CD4-positive, alpha-beta T cell treated with Interleukin-17A for 1 hour (primary cell): ENCODE data around the gene SEMA3F.

ENCODE experiments used
- DNase-seq: peaks from one replicate; pipeline ENCODE4 v3.0.0-alpha.2; 2020

SEMA3F gene

GRCh38 chr3:50132421-50133282 is 22.5 kb upstream of the SEMA3F start:
- DNase-seq, result no peak

GRCh38 chr3:50133283-50133615 is 21.9 kb upstream of the SEMA3F start:
- DNase-seq, result no peak

GRCh38 chr3:50134367-50134766 is 20.8 kb upstream of the SEMA3F start:
- DNase-seq, result no peak

- DNase-seq, result no peak
Measured at GRCh38 chr3:50135964-50136363, 19.2 kb upstream of the SEMA3F start.

DNA sequence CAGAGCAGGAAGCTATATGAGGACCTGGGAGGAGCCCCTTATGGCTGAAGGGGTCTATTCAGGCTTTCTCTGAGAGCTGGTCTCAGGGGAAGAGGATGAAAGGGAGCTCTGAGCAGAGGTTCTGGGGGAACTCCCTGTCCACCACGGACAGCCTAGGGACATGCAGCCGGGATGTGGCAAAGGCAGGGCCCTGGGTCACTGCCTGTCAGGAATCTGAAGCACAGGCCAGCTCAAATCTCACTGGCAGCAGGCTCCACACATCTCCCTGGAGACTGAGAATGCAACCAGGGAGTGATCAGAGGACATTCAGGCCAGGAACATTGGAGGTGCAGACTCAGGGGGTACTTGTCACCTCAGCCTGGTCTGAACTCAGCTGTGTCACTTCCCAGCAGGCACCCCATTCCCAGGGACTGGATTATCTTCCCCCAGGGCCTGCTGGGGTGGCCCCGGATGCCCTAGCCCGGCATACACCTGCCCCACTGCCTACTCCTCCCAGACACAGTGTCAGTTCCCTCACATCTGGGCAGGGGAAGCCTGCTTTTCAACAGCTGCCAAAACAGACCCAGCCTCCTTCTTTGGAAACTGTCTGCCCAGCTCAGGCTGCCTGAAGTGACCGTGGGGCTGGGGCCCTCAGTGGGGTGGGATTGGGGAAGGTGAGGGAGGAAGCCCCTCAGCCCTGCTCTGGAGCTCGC is 18.3 kb upstream of the SEMA3F start:
- DNase-seq, result no peak

GRCh38 chr3:50137531-50137930 is 17.6 kb upstream of the SEMA3F start:
- DNase-seq, result no peak

- no peak for DNase-seq
Measured at GRCh38 chr3:50138266-50139200, 16.6 kb upstream of the SEMA3F start.

DNA sequence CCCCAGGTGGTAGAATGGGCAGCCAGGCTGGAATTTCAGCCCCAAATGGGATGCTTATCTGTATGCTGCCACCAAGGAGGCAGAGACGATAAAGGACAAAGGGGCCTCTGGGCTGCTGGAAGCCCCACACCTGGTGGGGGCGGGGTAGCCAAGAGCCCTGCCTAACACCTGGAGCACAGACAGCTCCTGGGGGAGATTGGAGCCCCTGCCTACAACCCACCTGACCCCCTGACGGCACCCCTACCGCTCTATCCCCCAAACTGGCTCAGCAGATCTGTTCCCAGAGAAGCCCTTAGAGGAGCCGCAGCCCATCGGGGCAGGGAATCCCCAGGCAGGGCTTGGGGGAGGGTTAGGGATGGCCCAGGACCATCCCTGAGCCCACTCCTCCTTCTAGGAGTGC is 15.8 kb upstream of the SEMA3F start:
- no peak for DNase-seq

- no peak for DNase-seq
Measured at GRCh38 chr3:50139718-50140423, 15.3 kb upstream of the SEMA3F start.

GRCh38 chr3:50140990-50141389 is 14.1 kb upstream of the SEMA3F start:
- no peak for DNase-seq

DNA sequence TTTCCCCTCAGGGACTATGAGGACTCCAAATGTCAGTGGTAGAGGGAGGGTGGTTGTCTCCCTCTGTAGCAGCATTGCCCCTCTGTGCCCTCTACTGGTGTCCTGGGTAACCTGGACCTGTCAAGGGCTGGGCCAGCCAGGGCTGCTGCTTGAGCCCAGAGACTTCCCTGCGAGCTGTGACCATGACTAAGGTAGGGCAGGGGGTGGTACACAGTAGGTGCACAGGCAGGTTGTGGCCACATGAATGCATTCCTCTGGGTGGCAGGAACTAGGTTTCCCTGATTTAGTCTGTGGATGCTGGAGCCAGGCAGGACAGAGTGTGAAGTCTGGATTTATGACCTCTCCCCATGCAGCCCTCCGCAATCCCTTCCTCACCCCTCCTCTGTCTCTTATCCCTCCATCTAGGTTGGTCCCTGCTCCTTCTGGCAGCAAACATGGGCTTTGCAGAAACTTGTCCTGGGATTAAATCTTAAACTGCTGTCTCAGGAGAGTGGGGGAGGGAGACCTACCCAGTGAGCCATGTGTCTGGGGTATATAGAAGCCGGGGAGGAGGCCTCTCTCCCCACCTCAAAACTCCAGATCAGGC is 8.7 kb upstream of the SEMA3F start:
- DNase-seq, result no peak

DNA sequence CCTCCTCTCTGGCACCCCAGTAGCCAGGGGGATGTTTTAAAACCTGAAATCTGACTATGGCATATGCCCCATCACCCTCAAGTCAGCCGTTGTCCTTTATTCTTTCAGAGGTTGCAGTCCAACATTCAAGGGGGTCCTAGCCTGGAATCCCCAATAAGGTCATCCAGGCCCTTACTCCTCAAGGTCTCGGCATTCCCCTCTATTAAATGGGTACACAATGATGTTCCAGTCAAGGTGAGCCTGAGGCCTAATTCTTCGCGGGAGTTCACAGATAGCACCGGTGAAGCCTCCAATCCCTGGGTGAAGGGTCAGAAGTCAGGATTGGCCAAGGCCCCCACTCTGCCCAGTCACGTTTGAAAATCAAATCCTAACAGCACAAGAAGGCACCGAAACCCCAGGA is 8.1 kb upstream of the SEMA3F start:
- no peak for DNase-seq

GRCh38 chr3:50147447-50147846 is 7.7 kb upstream of the SEMA3F start:
- no peak for DNase-seq

DNA sequence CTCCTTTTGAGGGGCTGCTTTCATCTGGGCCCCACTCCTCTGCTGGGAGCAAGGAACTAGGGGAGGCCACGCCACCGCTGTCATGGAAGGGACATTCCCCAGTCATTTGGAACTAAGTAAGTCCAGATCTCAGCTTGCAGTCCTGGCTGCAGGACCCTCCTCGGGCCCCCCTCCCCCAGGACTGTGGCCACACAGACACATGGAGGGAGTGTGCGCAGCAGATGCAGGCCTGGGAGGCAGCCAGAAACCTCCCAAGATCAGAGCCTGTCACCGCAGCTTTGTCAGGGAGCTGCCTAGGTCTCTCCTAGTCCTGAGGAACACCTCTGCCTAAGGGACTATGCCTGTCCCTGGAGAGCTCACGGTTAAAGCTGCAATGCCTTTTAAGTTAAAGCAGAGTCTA is 7.3 kb upstream of the SEMA3F start:
- no peak for DNase-seq

GRCh38 chr3:50150404-50150750 is 4.7 kb upstream of the SEMA3F start:
- no peak for DNase-seq

GRCh38 chr3:50150863-50151686 is 4.0 kb upstream of the SEMA3F start:
- no peak for DNase-seq

DNA sequence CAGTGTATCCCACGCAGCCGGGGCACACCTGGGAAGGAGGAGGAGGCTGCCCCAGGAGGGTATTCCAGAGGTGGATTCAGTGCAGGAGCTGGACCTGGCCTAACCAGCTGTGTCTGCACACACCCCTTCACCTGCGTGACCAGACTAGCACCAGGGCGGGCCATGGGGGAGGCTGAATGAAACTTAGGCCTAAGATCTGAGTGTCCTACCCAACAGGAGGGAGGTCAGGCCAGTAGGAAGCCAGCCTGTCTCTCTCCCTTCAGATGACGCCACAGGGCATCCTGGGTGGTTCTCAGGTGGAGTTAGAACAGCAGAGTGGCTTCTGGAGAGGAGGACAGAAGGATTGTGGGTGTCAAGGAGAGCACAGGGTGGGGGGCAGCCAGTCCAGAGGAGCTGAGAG is 3.4 kb upstream of the SEMA3F start:
- no peak for DNase-seq

- DNase-seq, result no peak
Measured at GRCh38 chr3:50153782-50154475, 1.2 kb upstream of the SEMA3F start.

- DNase-seq, result no peak
Measured at GRCh38 chr3:50154476-50154839, 666 bp upstream of the SEMA3F start.

DNA sequence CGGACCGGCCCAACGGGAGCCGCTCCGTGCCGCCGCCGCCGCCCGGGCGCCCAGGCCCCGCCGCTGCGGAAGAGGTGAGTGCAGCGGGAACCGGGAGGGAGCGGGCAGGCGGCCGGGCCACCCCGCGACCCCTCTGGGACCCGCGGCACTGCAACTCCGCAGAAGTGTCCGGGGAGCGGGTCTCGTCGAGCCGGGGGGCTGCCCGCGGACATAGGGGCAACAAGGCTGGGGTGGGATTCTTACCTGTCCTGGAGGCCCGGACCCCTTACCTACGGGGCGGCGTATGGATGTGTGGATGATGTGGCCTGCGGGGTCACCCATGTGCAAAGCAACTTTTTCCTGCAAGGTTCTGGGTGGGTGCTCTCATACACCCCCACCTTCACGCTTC is 361 bp downstream of the SEMA3F start:
- no peak for DNase-seq

GRCh38 chr3:50155891-50156290 is 767 bp downstream of the SEMA3F start:
- DNase-seq, result no peak
